Prostate gland (tissue), 2 donors: Measurements from ENCODE around the gene SOCS6.

ENCODE experiments used
- POLR2A ChIP-seq: fragments of 450-650 bp; IDR thresholded peaks from one replicate; pipeline ENCODE4 v1.6.1; 2016; ENCODE audit warnings: antibody characterized with exemption, mild to moderate bottlenecking
- POLR2AphosphoS5 ChIP-seq: sonication (generic); formaldehyde crosslinking; IDR thresholded peaks from one replicate; pipeline ENCODE4 v1.6.1; 2017; ENCODE audit warnings: antibody characterized with exemption
- TF ChIP-seq, protein P1 (sequence below), 4 experiments: fragments of 200-600 bp in 2 of 4; fragments of 450-650 bp in 2 of 4; sonication (generic) in 2 of 4; IDR thresholded peaks; 1 replicate in 3 of 4; 2 replicates in 1 of 4; pipeline ENCODE4 v1.5.1; 2016 to 2019; ENCODE audit warnings: antibody characterized with exemption in 4 of 4, mild to moderate bottlenecking in 2 of 4, moderate library complexity in 2 of 4

DNA sequence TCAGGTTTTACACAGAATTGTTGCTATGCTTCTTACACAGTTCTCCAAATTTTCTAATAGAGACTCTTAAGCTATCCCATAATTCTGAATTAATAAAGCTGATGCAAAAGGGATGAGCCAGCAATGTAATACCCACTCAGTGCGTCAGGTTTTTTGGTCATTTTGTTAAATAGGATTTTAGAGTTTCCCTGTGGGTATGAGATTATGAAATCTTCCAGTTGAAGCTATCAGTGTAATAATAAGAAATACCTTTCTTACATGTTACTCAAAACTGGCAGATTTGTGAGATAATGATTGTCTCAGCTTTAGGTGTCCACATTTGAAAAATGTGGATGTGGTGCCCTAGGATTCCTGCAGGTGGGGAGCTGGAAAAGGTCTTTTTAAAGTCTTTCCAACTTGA lies 44.5 kb downstream of the SOCS6 start:
- TF ChIP-seq, protein P1, sequence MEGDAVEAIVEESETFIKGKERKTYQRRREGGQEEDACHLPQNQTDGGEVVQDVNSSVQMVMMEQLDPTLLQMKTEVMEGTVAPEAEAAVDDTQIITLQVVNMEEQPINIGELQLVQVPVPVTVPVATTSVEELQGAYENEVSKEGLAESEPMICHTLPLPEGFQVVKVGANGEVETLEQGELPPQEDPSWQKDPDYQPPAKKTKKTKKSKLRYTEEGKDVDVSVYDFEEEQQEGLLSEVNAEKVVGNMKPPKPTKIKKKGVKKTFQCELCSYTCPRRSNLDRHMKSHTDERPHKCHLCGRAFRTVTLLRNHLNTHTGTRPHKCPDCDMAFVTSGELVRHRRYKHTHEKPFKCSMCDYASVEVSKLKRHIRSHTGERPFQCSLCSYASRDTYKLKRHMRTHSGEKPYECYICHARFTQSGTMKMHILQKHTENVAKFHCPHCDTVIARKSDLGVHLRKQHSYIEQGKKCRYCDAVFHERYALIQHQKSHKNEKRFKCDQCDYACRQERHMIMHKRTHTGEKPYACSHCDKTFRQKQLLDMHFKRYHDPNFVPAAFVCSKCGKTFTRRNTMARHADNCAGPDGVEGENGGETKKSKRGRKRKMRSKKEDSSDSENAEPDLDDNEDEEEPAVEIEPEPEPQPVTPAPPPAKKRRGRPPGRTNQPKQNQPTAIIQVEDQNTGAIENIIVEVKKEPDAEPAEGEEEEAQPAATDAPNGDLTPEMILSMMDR (IDR thresholded peaks at IDR 0.05) = no peak
- no peak for TF ChIP-seq POLR2AphosphoS5
- TF ChIP-seq POLR2A = no peak
